Immature natural killer cell (primary cell): ENCODE data around the gene VSIG8. TPM values are rescaled to one million over a fixed set of nuclear protein-coding genes. Genes with fewer than 3 reads are reported as not detected.

ENCODE experiments used
- DNase-seq, 3 donors: peaks; one replicate each; pipeline ENCODE4 v3.0.0; 2022; ENCODE audit warnings: mixed read lengths in 1 of 3
- H3K27ac Mint-ChIP-seq, 6 donors: one replicate each; pipeline ENCODE4 v1.8.0; 2020; ENCODE audit warnings: mixed read lengths in 6 of 6, mild to moderate bottlenecking in 5 of 6, inconsistent platforms in 4 of 6, moderate library complexity in 3 of 6
- H3K27me3 Mint-ChIP-seq, 3 donors: one replicate each; pipeline ENCODE4 v1.8.0; 2020 to 2021; ENCODE audit warnings: low read depth in 3 of 3, mild to moderate bottlenecking in 3 of 3, mixed read lengths in 3 of 3, moderate library complexity in 3 of 3, inconsistent platforms in 1 of 3
- H3K36me3 Mint-ChIP-seq, 3 donors: one replicate each; pipeline ENCODE4 v1.8.0; 2020; ENCODE audit warnings: mixed read lengths in 3 of 3, inconsistent platforms in 2 of 3, mild to moderate bottlenecking in 2 of 3
- H3K4me1 Mint-ChIP-seq, 2 donors: one replicate each; pipeline ENCODE4 v1.8.0; 2020; ENCODE audit warnings: inconsistent platforms in 2 of 2, mild to moderate bottlenecking in 2 of 2, mixed read lengths in 2 of 2, moderate library complexity in 1 of 2
- H3K4me3 Mint-ChIP-seq, 5 donors: one replicate each; pipeline ENCODE4 v1.8.0; 2020; ENCODE audit warnings: mild to moderate bottlenecking in 5 of 5, mixed read lengths in 5 of 5, inconsistent platforms in 3 of 5, moderate library complexity in 3 of 5
- H3K9me3 Mint-ChIP-seq, 6 donors: one replicate each; pipeline ENCODE4 v1.8.0; 2020; ENCODE audit warnings: mild to moderate bottlenecking in 6 of 6, mixed read lengths in 6 of 6, inconsistent platforms in 4 of 6, moderate library complexity in 3 of 6
- polyA plus RNA-seq, 3 donors: library from polyadenylated mRNA; unstranded; fragments of 300-500 nt; fragmentation: Illumina TruSeq; gene quantifications; one replicate each; pipeline ENCODE4 v1.2.3, GENCODE V29; 2021

Gene VSIG8
- polyA plus RNA-seq, 3 donors from 2014 or later, result not detected

DNA sequence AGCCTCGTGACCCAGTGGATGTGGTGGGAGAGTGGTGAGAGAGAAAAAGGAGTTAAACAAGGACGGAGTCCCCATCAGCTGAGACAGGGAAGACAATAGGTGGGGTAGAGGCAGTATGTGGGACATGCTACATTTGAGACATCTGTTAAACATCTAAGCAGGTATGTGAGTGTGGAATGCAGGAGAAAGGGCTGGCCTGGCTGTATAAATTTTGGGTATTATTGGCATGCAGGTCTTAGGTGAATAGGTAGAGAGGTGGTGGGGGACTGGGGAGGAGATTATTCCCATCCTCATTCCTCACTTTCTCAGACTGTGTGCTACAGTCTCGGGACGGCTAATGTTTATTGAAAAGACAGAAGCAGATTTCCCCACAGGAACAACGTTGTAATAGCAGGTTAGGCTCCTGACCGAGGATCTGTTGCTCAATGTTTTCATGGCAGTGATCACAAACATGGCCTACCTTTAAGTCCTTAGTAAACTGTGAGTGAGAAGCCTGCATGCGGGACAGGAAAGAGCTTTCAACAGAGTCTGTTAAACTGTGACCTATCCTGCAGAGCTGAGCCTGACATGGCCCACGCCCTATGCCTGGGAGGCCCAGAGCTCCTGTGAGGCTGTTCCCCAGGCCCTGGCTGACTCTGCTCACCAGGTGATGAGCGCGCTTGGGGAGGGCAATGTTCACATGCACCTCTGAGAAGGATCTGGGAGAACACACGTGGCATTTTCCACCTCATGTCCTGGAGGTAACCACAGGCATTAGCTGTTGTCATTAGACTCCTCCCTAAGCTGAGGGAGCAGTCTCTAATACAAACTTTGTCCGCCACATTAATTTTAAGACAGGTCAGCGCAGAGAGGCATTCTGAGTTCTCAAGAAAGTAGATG lies 16.5 kb downstream of the VSIG8 start:
- DNase-seq, result no peak
- Mint-ChIP-seq H3K9me3 (no peaks in the 10 kb centered on the region), H3K4me3 (no peak overlapping the region), H3K36me3 (peaks cover 0 to 24% (median 5%) of the 10 kb centered on the region in 3 donors), H3K27ac (peak overlapping the region in 1 of 6 donors; percentile 24), H3K4me1 (peaks cover 0 to 4% of the 10 kb centered on the region in 2 donors), H3K27me3 (peaks cover 3 to 6% (median 4%) of the 10 kb centered on the region in 3 donors)

DNA sequence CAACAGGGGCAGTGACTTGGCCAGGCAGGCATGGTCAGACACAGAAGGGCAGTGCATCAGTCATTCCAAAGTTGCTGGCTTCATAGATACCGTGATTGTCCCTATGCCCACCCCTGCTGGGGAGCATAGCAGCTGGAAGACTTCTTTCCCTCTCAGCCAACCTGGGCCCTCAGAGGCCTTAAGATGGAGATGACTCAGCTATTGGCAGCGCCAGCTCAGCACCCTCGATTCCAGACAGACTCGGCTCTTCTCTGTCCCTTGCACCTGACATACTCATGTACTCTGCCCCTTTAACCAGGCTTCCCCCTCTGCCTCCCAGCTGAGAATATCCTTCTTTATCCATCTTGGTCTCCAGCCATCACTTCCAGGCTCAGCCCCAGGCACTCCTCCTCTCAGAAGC lies 19.0 kb downstream of the VSIG8 start:
- peaks cover 0 to 4% of the 10 kb centered on the region in 2 donors for H3K4me1 Mint-ChIP-seq
- H3K4me3 Mint-ChIP-seq, result no peak overlapping the region
- no peaks in the 10 kb centered on the region for H3K9me3 Mint-ChIP-seq
- no peak overlapping the region for H3K27ac Mint-ChIP-seq
- no peak for DNase-seq
- H3K36me3 Mint-ChIP-seq, result peaks cover 0 to 26% (median 10%) of the 10 kb centered on the region in 3 donors
- peaks cover 3 to 4% (median 4%) of the 10 kb centered on the region in 3 donors for H3K27me3 Mint-ChIP-seq

DNA sequence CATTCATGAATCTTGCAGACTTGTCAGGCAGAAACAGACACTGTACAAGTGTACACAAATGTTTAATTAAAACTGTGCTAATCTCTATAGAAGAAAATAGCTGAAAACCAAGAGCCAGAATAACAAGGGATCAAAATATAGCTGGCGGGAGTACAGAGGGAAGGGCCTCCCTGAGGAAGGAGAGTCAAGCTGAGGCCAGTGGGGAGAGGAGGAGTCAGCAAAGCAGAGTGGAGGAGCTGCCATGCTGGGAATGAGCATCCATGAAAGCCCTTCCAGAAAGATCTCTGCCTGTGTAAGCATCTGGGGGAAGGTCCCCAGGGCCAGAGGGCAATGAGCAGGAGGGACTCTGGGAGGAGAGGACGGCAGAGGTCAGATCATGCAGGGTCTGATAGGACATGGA lies 20.7 kb downstream of the VSIG8 start:
- H3K4me1 Mint-ChIP-seq, result peaks cover 0 to 4% of the 10 kb centered on the region in 2 donors
- H3K36me3 Mint-ChIP-seq, result peaks cover 2 to 30% (median 17%) of the 10 kb centered on the region in 3 donors
- peaks cover 0 to 4% (median 3%) of the 10 kb centered on the region in 3 donors for H3K27me3 Mint-ChIP-seq
- no peak overlapping the region for H3K27ac Mint-ChIP-seq
- H3K4me3 Mint-ChIP-seq, result no peak overlapping the region
- DNase-seq, result no peak
- H3K9me3 Mint-ChIP-seq, result no peaks in the 10 kb centered on the region

DNA sequence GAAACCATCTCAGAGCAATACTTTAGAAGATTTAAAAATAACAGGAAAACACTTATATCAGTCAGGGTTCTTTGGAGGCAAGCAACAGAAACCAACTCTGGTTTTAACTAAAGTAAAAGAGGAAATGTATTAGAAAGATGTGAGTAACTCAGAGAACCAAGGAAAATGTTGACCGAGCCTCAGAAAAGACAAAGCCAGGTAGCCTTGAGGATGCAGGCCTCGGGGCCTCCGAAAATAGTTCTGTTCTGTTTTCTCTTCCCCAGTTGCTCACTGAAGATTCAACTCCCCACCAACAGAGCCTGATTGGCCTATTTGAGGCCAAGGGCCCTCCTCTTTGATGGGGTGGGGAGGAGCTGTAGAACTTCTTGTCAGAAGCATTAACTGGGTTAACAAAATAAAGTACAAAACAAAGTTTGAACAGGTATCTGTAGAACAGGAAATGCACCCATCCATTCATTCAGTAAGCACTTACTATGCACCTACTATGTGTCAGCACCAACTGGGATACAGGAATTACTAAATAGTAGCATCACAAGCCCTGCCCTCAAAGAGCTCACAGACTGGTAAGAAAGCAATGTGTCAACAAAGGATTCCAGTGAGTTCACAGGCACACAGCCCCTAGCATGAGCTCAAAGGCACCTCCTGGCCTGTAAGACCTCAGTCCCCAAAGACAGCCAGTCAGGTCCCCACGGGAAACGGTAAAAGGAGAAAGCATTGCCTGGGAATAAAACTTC lies 23.2 kb downstream of the VSIG8 start:
- Mint-ChIP-seq H3K27me3 (peaks cover 0 to 6% (median 2%) of the 10 kb centered on the region in 3 donors), H3K4me1 (peaks cover 0 to 4% of the 10 kb centered on the region in 2 donors)

DNA sequence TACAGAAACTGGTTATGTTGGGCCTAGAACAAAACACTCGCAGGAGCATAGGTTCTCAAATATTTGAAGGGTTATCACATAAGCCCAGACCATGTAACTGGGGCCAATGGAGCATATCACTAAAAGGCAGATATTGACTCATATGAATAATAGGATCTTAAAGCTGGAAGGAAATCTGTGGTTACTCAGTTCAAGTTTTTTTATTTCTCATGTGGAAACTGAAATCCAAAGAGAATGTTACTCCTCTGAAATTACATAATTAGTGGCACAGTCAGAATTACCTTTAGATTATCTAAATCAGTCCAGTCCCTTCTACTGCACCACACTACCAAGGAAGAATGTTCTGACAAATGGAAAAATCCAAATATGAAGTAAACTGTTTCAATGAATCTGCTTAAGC lies 23.7 kb downstream of the VSIG8 start:
- Mint-ChIP-seq H3K36me3 (peaks cover 19 to 44% (median 42%) of the 10 kb centered on the region in 3 donors), H3K4me1 (peaks cover 0 to 4% of the 10 kb centered on the region in 2 donors), H3K27ac (no peak overlapping the region), H3K27me3 (peaks cover 0 to 7% (median 2%) of the 10 kb centered on the region in 3 donors), H3K4me3 (no peak overlapping the region), H3K9me3 (peaks cover 0 to 1% (median 0%) of the 10 kb centered on the region in 6 donors)
- no peak for DNase-seq

More for the DNA sequence above, 23.2 kb downstream of the VSIG8 start:
- Mint-ChIP-seq H3K27ac (no peak overlapping the region), H3K4me3 (no peak overlapping the region), H3K36me3 (peaks cover 17 to 41% (median 40%) of the 10 kb centered on the region in 3 donors), H3K9me3 (peaks cover 0 to 1% (median 0%) of the 10 kb centered on the region in 6 donors)
- DNase-seq, result no peak

DNA sequence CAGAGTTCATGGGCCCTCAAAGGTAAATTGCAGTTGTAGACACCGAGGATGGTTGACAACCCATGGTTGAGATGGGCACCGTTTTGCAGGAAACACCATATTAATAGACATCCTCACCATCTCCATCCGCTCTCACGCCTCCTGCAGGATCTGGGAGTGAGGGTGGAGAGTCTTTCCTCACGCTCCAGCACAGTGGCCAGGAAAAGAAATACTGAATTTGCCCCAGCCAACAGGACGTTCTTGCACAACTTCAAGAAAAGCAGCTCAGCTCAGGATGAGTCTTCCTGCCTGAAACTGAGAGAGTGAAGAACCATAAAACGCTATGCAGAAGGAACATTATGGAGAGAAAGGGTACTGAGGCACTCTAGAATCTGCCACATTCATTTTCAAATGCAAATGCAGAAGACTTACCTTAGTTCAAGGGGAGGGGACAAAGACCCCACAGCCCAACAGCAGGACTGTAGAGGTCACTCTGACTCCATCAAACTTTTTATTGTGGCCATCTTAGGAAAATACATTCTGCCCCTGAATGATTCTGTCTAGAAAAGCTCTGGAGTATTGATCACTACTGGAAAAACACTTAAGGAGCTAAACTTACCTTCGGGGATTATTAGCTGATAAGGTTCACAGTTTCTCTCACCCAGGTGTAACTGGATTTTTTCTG lies 26.5 kb downstream of the VSIG8 start:
- H3K9me3 Mint-ChIP-seq, result peaks cover 0 to 1% (median 0%) of the 10 kb centered on the region in 6 donors
- no peak for DNase-seq
- no peak overlapping the region for H3K4me3 Mint-ChIP-seq
- no peak overlapping the region for H3K27ac Mint-ChIP-seq
- H3K4me1 Mint-ChIP-seq, result peaks cover under 1 to 1% of the 10 kb centered on the region in 2 donors
- peaks cover 0 to 5% (median 5%) of the 10 kb centered on the region in 3 donors for H3K27me3 Mint-ChIP-seq
- peaks cover 33 to 54% (median 50%) of the 10 kb centered on the region in 3 donors for H3K36me3 Mint-ChIP-seq

DNA sequence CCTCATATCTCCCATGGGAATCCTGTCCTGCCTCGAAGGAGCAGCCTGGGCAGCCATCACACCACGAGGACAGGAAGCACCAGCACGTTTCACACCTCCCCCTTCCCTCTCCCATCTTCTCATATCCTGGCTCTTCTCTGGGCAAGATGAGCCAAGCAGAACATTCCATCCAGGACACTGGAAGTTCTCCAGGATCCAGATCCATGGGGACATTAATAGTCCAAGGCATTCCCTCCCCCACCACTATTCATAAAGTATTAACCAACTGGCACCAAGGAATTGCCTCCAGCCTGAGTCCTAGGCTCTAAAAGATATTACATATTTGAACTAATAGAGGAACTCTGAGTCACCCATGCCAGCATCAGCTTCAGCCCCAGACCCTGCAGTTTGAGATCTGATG lies 27.1 kb downstream of the VSIG8 start:
- peaks cover 37 to 56% (median 55%) of the 10 kb centered on the region in 3 donors for H3K36me3 Mint-ChIP-seq
- peaks cover 0 to 5% (median 5%) of the 10 kb centered on the region in 3 donors for H3K27me3 Mint-ChIP-seq
- DNase-seq, result no peak
- peak overlapping the region in 1 of 6 donors; percentile 32 for H3K27ac Mint-ChIP-seq
- H3K4me3 Mint-ChIP-seq, result no peak overlapping the region
- peaks cover 0 to 2% (median 0%) of the 10 kb centered on the region in 6 donors for H3K9me3 Mint-ChIP-seq
- peaks cover 5 to 7% of the 10 kb centered on the region in 2 donors for H3K4me1 Mint-ChIP-seq

DNA sequence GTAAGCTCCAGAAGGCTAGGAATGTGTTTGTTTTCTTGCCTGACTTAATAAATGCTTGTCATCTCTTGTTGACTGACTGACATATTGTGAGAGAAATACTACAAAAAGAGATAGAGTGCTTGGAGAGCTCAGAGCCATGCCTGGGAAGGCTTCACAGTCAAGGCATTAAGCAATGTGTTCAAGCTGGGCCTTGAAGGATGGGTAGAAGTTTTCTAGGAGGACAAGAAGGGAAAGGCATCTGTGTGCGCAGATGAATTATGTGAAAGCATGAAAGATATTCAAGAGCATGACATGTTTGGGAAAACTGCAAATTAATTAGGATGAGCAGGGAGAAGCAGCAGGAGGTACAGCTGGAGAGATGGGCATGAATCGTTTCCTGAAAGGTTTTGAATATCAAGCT lies 30.1 kb downstream of the VSIG8 start:
- Mint-ChIP-seq H3K4me3 (no peak overlapping the region), H3K9me3 (peaks cover 5 to 31% (median 19%) of the 10 kb centered on the region in 6 donors), H3K27ac (no peak overlapping the region), H3K27me3 (peaks cover 0 to 22% (median 21%) of the 10 kb centered on the region in 3 donors), H3K4me1 (peaks cover 32 to 36% of the 10 kb centered on the region in 2 donors), H3K36me3 (peaks cover 51 to 62% (median 55%) of the 10 kb centered on the region in 3 donors)
- no peak for DNase-seq

DNA sequence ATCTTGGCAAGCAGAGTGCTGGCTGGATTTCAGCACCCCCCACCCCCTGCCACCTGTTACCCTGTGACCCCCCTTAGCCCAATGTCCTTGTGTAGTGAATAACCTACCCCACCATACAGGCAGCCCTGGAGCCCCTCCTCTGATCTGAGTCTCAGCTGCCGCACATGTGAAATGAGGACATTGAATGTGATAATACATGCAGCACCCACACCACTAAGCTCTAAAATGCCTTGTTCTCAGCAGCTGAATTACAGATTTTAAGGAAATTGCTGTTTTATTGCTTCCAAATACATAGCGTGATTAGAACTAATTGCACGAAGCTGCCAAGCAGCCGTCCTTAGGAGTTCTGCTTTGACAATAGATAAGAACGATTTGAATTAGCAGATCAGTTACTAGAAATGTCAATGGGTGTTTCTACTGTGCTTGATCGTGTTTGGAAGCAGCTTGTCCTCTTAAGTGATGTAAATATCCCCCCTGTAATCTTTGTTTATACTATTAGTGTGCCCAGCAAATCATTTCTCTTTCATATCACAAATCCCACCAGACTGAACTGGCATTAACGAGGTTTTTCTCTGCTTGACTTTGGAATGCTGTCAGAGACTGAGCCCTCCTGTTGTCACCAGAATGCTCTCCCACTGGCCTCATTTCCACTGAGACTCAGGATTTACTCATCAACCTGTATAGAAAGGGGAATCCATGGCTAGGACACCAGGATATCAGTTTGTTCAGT lies 30.9 kb downstream of the VSIG8 start:
- no peak for DNase-seq
- no peak overlapping the region for H3K27ac Mint-ChIP-seq
- H3K4me1 Mint-ChIP-seq, result peaks cover 39 to 43% of the 10 kb centered on the region in 2 donors
- H3K36me3 Mint-ChIP-seq, result peaks cover 48 to 59% (median 52%) of the 10 kb centered on the region in 3 donors
- H3K9me3 Mint-ChIP-seq, result peaks cover 5 to 36% (median 19%) of the 10 kb centered on the region in 6 donors
- no peak overlapping the region for H3K4me3 Mint-ChIP-seq
- H3K27me3 Mint-ChIP-seq, result peaks cover 3 to 29% (median 26%) of the 10 kb centered on the region in 3 donors

DNA sequence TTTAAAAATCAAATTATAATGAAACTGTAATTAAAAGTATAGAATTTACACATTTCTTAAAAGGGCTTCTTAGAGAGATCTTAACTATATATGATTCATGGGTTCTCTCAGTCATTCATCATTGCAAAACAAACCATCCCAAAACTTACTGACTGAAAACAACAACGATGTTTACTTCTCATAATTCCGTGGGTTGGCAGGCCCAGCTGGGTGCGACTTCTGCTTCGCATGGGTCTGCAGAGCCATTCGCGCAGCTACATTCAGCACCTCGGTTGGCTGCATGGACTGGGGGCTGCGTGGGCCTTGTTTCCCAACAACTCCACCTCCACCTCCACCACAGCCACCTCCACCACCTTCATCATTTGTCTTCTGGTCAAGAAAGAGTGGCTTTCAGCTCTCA lies 31.7 kb downstream of the VSIG8 start:
- Mint-ChIP-seq H3K4me1 (peaks cover 47 to 52% of the 10 kb centered on the region in 2 donors), H3K36me3 (peaks cover 40 to 51% (median 44%) of the 10 kb centered on the region in 3 donors), H3K27ac (no peak overlapping the region), H3K9me3 (peaks cover 5 to 36% (median 19%) of the 10 kb centered on the region in 6 donors), H3K27me3 (peaks cover 6 to 33% (median 32%) of the 10 kb centered on the region in 3 donors), H3K4me3 (no peak overlapping the region)
- DNase-seq, result no peak

DNA sequence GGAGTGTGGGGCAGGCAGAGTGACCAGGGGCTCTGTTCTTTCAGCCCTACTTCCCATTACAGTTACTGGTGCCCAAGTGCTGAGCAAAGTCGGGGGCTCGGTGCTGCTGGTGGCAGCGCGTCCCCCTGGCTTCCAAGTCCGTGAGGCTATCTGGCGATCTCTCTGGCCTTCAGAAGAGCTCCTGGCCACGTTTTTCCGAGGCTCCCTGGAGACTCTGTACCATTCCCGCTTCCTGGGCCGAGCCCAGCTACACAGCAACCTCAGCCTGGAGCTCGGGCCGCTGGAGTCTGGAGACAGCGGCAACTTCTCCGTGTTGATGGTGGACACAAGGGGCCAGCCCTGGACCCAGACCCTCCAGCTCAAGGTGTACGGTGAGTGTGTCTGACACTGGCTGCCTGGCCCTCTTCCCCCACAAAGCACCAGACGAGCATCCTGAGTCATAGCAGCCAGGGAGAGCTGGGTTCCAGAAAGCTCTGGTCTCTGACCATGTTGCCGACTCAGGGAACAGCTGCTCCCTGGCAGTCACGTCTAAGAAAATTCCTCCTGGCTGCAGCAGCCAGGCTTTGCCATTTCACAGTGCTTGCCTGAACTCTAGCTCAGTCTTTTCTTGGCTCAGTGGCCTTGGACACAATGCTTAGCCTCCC lies 32.5 kb downstream of the VSIG8 start:
- peaks cover 5 to 36% (median 19%) of the 10 kb centered on the region in 6 donors for H3K9me3 Mint-ChIP-seq
- no peak for DNase-seq
- H3K36me3 Mint-ChIP-seq, result peaks cover 34 to 43% (median 38%) of the 10 kb centered on the region in 3 donors
- peaks cover 6 to 34% (median 33%) of the 10 kb centered on the region in 3 donors for H3K27me3 Mint-ChIP-seq
- H3K27ac Mint-ChIP-seq, result peak overlapping the region in 1 of 6 donors; percentile 15
- peaks cover 55 to 60% of the 10 kb centered on the region in 2 donors for H3K4me1 Mint-ChIP-seq
- peak overlapping the region in 3 of 5 donors; percentile 4 to 52 (median 17) for H3K4me3 Mint-ChIP-seq

DNA sequence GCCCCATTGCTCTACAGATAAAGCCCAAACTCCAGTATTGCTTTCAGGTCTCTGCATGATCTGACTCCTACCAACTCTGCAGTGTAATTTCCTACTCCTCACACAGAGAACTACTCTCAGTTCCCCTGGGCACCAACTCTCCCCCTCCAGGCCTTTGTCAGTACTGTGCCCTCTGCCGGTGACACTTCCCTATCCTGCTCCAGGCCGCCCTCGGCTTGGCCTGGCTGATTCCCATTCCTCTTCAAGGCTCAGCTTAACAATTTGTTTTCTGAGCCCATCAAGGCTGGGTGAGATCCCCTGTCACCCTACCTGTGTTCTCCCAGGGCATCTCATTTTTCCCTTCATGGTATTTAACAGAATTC lies 33.2 kb downstream of the VSIG8 start:
- no peak for DNase-seq
- peak overlapping the region in 5 of 6 donors; percentile 47 to 93 (median 70) for H3K27ac Mint-ChIP-seq
- H3K9me3 Mint-ChIP-seq, result peaks cover 5 to 36% (median 19%) of the 10 kb centered on the region in 6 donors
- H3K4me1 Mint-ChIP-seq, result peaks cover 62 to 66% of the 10 kb centered on the region in 2 donors
- H3K4me3 Mint-ChIP-seq, result peak overlapping the region; percentile 52 to 77 (median 62)
- peaks cover 34 to 37% (median 34%) of the 10 kb centered on the region in 3 donors for H3K36me3 Mint-ChIP-seq
- H3K27me3 Mint-ChIP-seq, result peaks cover 7 to 34% (median 33%) of the 10 kb centered on the region in 3 donors
